Smooth muscle cell (in vitro differentiated cells): ENCODE measurements around the gene BMP10. TPM values are rescaled to one million over a fixed set of nuclear protein-coding genes. Genes with fewer than 3 reads are reported as not detected.
A peak's percentile ranks its signal among the peaks of the same experiment; 100 is the strongest.

ENCODE experiments used
- DNase-seq: peaks from one replicate; lab custom pipeline; 2025; ENCODE audit not compliant: unreplicated experiment; lab: John Stamatoyannopoulos, UW
- H2AFZ ChIP-seq: fragments of 200-600 bp; sonication (generic); 2 replicates; pipeline ENCODE4 v1.6.0; 2016; ENCODE audit warnings: antibody characterized with exemption, low read depth, mild to moderate bottlenecking
- H3F3A ChIP-seq: fragments of 200-600 bp; sonication (generic); 2 replicates; pipeline ENCODE4 v1.6.0; 2017; ENCODE audit warnings: antibody characterized with exemption, low read depth
- H3K27ac ChIP-seq: fragments of 200-600 bp; sonication (generic); 2 replicates; pipeline ENCODE4 v1.5.1; 2016; ENCODE audit warnings: low read depth, mild to moderate bottlenecking
- H3K27me3 ChIP-seq: fragments of 200-600 bp; sonication (generic); 2 replicates; pipeline ENCODE4 v1.6.1; 2016; ENCODE audit warnings: low read depth, mild to moderate bottlenecking
- H3K36me3 ChIP-seq: fragments of 200-600 bp; sonication (generic); 2 replicates; pipeline ENCODE4 v1.5.1; 2016; ENCODE audit warnings: low read depth
- H3K4me1 ChIP-seq: fragments of 200-600 bp; sonication (generic); 2 replicates; pipeline ENCODE4 v1.5.1; 2016; ENCODE audit warnings: low read depth
- H3K4me2 ChIP-seq: fragments of 200-600 bp; sonication (generic); 2 replicates; pipeline ENCODE4 v1.6.0; 2016; ENCODE audit warnings: mild to moderate bottlenecking
- H3K4me3 ChIP-seq: fragments of 200-600 bp; sonication (generic); 2 replicates; pipeline ENCODE4 v1.5.1; 2016; ENCODE audit warnings: mild to moderate bottlenecking
- H3K79me2 ChIP-seq: fragments of 200-600 bp; sonication (generic); 2 replicates; pipeline ENCODE4 v1.6.0; 2016; ENCODE audit warnings: low read depth, mild to moderate bottlenecking
- H3K9ac ChIP-seq: fragments of 200-600 bp; sonication (generic); 2 replicates; pipeline ENCODE4 v1.6.0; 2016; ENCODE audit warnings: low read depth
- H3K9me3 ChIP-seq: fragments of 200-600 bp; sonication (generic); replicated peaks from 2 replicates; pipeline ENCODE4 v1.5.1; 2016; ENCODE audit warnings: low read depth
- H4K20me1 ChIP-seq: fragments of 200-600 bp; sonication (generic); 2 replicates; pipeline ENCODE4 v1.6.0; 2016; ENCODE audit warnings: low read depth
- WGBS: methylation state at CpG from one replicate; pipeline ENCODE4 v1.1.7; 2016; ENCODE audit warnings: low lambda C conversion rate; 5-methylcytosine and 5-hydroxymethylcytosine counted together
- polyA plus RNA-seq: library from polyadenylated mRNA; unstranded; fragments of >200 nt; fragmentation: Nextera tagmentation; extraction: Ambion mirVana; gene quantifications from 2 replicates; pipeline ENCODE4 v1.2.1, GENCODE V29; 2016
- total RNA-seq: library from RNA; depleted of rRNA; stranded (reverse); fragments of >200 nt; gene quantifications from 2 replicates; pipeline ENCODE4 v1.2.3, GENCODE V29; 2014
- TF ChIP-seq, protein P1 (sequence below): fragments of 200-600 bp; sonication (generic); IDR thresholded peaks from 2 replicates; pipeline ENCODE4 v1.5.1; 2017; ENCODE audit warnings: borderline replicate concordance, mild to moderate bottlenecking, antibody characterized with exemption; ENCODE audit not compliant: insufficient read depth, poor library complexity, severe bottlenecking

BMP10 gene
- total and polyA plus RNA-seq, 2 experiments from 2014 or later: not detected

DNA sequence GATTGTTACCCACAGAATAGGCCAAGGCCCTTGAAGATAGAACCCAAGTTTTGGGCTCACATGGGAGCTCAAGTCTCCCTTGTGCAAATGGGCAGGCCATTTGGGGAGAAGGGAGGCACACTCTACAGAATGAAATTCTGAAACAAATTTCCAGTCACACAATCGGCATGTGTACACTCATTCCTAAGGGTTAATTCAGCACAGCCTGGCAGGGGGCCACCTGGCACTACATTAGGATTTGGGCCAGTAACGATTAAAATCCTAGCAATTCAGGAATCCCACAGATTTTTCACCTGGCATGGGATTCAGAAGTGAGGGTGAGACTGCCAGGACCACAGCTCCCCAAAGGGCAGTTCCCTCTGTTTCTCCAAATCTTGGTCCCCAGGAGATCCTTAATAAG is 46.4 kb downstream of the BMP10 start:
- H3K4me2 ChIP-seq: no peak overlapping the region
- H3K9ac ChIP-seq: no peak overlapping the region
- 87% methylated on average over 2 of the region's 2 CpGs for WGBS
- H3K4me3 ChIP-seq: no peak overlapping the region
- H3K9me3 ChIP-seq: no peaks in the 10 kb centered on the region
- TF ChIP-seq, protein P1, sequence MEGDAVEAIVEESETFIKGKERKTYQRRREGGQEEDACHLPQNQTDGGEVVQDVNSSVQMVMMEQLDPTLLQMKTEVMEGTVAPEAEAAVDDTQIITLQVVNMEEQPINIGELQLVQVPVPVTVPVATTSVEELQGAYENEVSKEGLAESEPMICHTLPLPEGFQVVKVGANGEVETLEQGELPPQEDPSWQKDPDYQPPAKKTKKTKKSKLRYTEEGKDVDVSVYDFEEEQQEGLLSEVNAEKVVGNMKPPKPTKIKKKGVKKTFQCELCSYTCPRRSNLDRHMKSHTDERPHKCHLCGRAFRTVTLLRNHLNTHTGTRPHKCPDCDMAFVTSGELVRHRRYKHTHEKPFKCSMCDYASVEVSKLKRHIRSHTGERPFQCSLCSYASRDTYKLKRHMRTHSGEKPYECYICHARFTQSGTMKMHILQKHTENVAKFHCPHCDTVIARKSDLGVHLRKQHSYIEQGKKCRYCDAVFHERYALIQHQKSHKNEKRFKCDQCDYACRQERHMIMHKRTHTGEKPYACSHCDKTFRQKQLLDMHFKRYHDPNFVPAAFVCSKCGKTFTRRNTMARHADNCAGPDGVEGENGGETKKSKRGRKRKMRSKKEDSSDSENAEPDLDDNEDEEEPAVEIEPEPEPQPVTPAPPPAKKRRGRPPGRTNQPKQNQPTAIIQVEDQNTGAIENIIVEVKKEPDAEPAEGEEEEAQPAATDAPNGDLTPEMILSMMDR: no peak
- DNase-seq: no peak
- H3K27ac ChIP-seq: no peak overlapping the region
- H3F3A ChIP-seq: peaks cover 4% of the 10 kb centered on the region
- no peaks in the 10 kb centered on the region for H3K79me2 ChIP-seq
- H3K4me1 ChIP-seq: no peaks in the 10 kb centered on the region
- H3K36me3 ChIP-seq: no peaks in the 10 kb centered on the region
- H2AFZ ChIP-seq: no peak overlapping the region
- no peaks in the 10 kb centered on the region for H4K20me1 ChIP-seq
- H3K27me3 ChIP-seq: no peaks in the 10 kb centered on the region

GRCh38 chr2:68822207-68822872 is 48.9 kb downstream of the BMP10 start:
- Histone ChIP-seq H3K27ac (no peak overlapping the region), H3K79me2 (no peaks in the 10 kb centered on the region), H3K36me3 (no peaks in the 10 kb centered on the region), H3K9me3 (no peaks in the 10 kb centered on the region), H3K9ac (no peak overlapping the region), H2AFZ (no peak overlapping the region), H3K4me3 (no peak overlapping the region), H3K27me3 (no peaks in the 10 kb centered on the region), H4K20me1 (no peaks in the 10 kb centered on the region), H3F3A (no peaks in the 10 kb centered on the region), H3K4me1 (no peaks in the 10 kb centered on the region), H3K4me2 (no peak overlapping the region)
- WGBS: 89% methylated on average over 15 of the region's 15 CpGs
- DNase-seq: no peak
- TF ChIP-seq, protein P1: no peak

DNA sequence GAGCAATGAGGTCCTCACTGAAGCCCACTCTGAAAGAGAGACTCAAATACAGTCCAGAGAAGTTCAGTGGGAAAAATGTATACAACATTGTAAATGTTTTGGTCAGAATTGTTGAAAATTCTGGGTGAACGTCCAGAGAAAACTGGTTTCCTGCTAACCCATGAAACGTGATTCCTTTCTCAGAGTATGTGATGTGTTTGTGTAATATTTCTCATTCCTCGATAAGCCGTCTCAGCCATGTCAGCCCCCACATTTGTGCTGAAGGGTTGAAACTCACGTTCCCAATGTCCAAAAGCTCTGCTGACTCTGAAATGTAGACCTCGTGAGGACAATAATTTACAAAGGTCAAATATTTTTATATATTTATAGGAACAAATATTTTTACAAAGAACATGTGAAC is 51.6 kb downstream of the BMP10 start:
- H3K9me3 ChIP-seq: no peaks in the 10 kb centered on the region
- H4K20me1 ChIP-seq: no peaks in the 10 kb centered on the region
- H2AFZ ChIP-seq: peak overlapping the region; percentile 58
- 80% methylated on average over 6 of the region's 6 CpGs for WGBS
- no peaks in the 10 kb centered on the region for H3F3A ChIP-seq
- no peaks in the 10 kb centered on the region for H3K27me3 ChIP-seq
- H3K4me3 ChIP-seq: no peak overlapping the region
- no peaks in the 10 kb centered on the region for H3K4me1 ChIP-seq
- TF ChIP-seq, protein P1: no peak
- DNase-seq: no peak
- no peak overlapping the region for H3K4me2 ChIP-seq
- H3K36me3 ChIP-seq: no peaks in the 10 kb centered on the region
- no peak overlapping the region for H3K27ac ChIP-seq
- no peaks in the 10 kb centered on the region for H3K79me2 ChIP-seq
- no peak overlapping the region for H3K9ac ChIP-seq

DNA sequence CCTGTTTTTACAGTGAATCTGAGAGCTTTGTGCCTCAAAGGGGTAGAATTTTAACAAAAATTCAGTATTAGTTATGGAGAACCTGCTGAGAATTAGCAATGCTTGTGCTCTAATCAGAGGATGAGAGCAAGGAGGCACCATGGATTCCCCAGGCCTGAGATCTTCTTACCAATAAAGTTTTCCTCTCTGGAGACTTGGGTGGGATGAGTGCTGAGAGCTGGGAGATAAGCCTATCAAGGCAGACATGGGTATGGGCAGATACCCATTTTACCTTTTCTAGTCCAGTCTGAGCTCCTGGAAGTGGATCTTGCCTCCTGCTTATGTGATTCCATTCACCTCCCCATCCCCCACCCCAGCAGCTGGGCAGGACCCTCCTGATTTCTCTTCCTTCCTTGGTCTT is 53.9 kb downstream of the BMP10 start:
- Histone ChIP-seq H3K4me3 (no peak overlapping the region), H3K36me3 (no peaks in the 10 kb centered on the region), H3K4me1 (no peaks in the 10 kb centered on the region), H3F3A (no peaks in the 10 kb centered on the region), H3K27ac (no peak overlapping the region), H3K79me2 (no peaks in the 10 kb centered on the region), H3K9ac (no peak overlapping the region), H3K27me3 (no peaks in the 10 kb centered on the region), H4K20me1 (no peaks in the 10 kb centered on the region), H3K9me3 (no peaks in the 10 kb centered on the region), H2AFZ (no peak overlapping the region), H3K4me2 (no peak overlapping the region)
- TF ChIP-seq, protein P1: no peak
- no peak for DNase-seq
